CD14-positive monocyte (primary cell): ENCODE measurements around the gene NACC1. TPM values are rescaled to one million over a fixed set of nuclear protein-coding genes. Genes with fewer than 3 reads are reported as not detected.
A peak's percentile ranks its signal among the peaks of the same experiment; 100 is the strongest.
"Not testable (repeated sequence)": the region's sequence is repeated elsewhere in the genome, so short reads cannot be mapped to it uniquely, and the experiment has no call there.

Experiments
- DNase-seq, 3 donors: peaks; one replicate each; pipeline ENCODE4 v3.0.0-alpha.2; 2011 to 2022
- H2AFZ ChIP-seq: 2 replicates; pipeline ENCODE4 v1.6.0; 2012; ENCODE audit warnings: mild to moderate bottlenecking, low read depth, low read length, inconsistent platforms; ENCODE audit not compliant: insufficient read depth, poor library complexity, severe bottlenecking
- H3K27ac ChIP-seq, 2 donors: 1 replicate in 1 of 2; 2 replicates in 1 of 2; pipeline ENCODE4 v1.5.1; 2012 to 2013; ENCODE audit warnings: low read length in 2 of 2, control low read depth in 1 of 2, inconsistent platforms in 1 of 2, low read depth in 1 of 2, mild to moderate bottlenecking in 1 of 2
- H3K27me3 ChIP-seq, 2 donors: one replicate each; pipeline versions ENCODE4 v1.6.0 to v1.6.1; 2011 to 2013; ENCODE audit warnings: low read length in 2 of 2; ENCODE audit not compliant: control insufficient read depth in 2 of 2, insufficient read depth in 2 of 2
- H3K36me3 ChIP-seq, 2 donors: replicated peaks in 1 of 2; 1 replicate in 1 of 2; 2 replicates in 1 of 2; pipeline versions ENCODE4 v1.5.1 to v1.6.1; 2012 to 2013; ENCODE audit warnings: low read length in 2 of 2, control low read depth in 1 of 2, inconsistent platforms in 1 of 2, mild to moderate bottlenecking in 1 of 2; ENCODE audit not compliant: insufficient read depth in 2 of 2, control insufficient read depth in 1 of 2
- H3K4me1 ChIP-seq, 2 donors: 1 replicate in 1 of 2; 2 replicates in 1 of 2; pipeline versions ENCODE4 v1.5.1 to v1.6.1; 2012 to 2013; ENCODE audit warnings: low read length in 2 of 2, control low read depth in 1 of 2, inconsistent platforms in 1 of 2, mild to moderate bottlenecking in 1 of 2, moderate library complexity in 1 of 2; ENCODE audit not compliant: insufficient read depth in 2 of 2, control insufficient read depth in 1 of 2
- H3K4me2 ChIP-seq: replicated peaks from 2 replicates; pipeline ENCODE3; 2012; ENCODE audit warnings: low read length, moderate library complexity, mild to moderate bottlenecking; ENCODE audit not compliant: poor library complexity, severe bottlenecking; ENCODE audit errors: extremely low read depth
- H3K4me3 ChIP-seq, 3 experiments: fragments of 200-600 bp in 1 of 3; sonication (generic) in 1 of 3; replicated peaks in 1 of 3; 1 replicate in 2 of 3; 2 replicates in 1 of 3; pipeline ENCODE4 v1.5.1; 2011 to 2013; ENCODE audit warnings: low read length in 3 of 3, mild to moderate bottlenecking in 3 of 3, control low read depth in 2 of 3, low read depth in 2 of 3, inconsistent platforms in 1 of 3, moderate library complexity in 1 of 3
- H3K79me2 ChIP-seq: 2 replicates; pipeline ENCODE4 v1.6.0; 2012; ENCODE audit warnings: mild to moderate bottlenecking, control low read depth, inconsistent platforms, low read length, moderate library complexity; ENCODE audit not compliant: insufficient read depth
- H3K9ac ChIP-seq: 2 replicates; pipeline ENCODE4 v1.6.0; 2017; ENCODE audit warnings: low read length, mild to moderate bottlenecking; ENCODE audit not compliant: insufficient read depth, poor library complexity, severe bottlenecking
- H3K9me3 ChIP-seq, 2 donors: replicated peaks in 1 of 2; 1 replicate in 1 of 2; 2 replicates in 1 of 2; pipeline versions ENCODE4 v1.5.1 to v1.6.1; 2012 to 2013; ENCODE audit warnings: low read length in 2 of 2, control low read depth in 1 of 2; ENCODE audit not compliant: control insufficient read depth in 1 of 2, insufficient read depth in 1 of 2
- H4K20me1 ChIP-seq: 2 replicates; pipeline ENCODE4 v1.6.0; 2012; ENCODE audit warnings: mild to moderate bottlenecking, low read length, control low read depth, moderate library complexity; ENCODE audit not compliant: insufficient read depth
- H3K27ac Mint-ChIP-seq, 7 donors: one replicate each; pipeline ENCODE4 v1.8.0; 2020; ENCODE audit warnings: mild to moderate bottlenecking in 7 of 7, mixed read lengths in 7 of 7, moderate library complexity in 6 of 7, inconsistent platforms in 2 of 7
- H3K27me3 Mint-ChIP-seq, 3 donors: one replicate each; pipeline ENCODE4 v1.8.0; 2021 to 2022; ENCODE audit warnings: low read depth in 3 of 3, mild to moderate bottlenecking in 3 of 3, mixed read lengths in 3 of 3, moderate library complexity in 3 of 3, inconsistent platforms in 1 of 3
- H3K36me3 Mint-ChIP-seq, 2 donors: one replicate each; pipeline ENCODE4 v1.8.0; 2020; ENCODE audit warnings: mixed read lengths in 2 of 2, inconsistent platforms in 1 of 2, mild to moderate bottlenecking in 1 of 2
- H3K4me1 Mint-ChIP-seq: one replicate; pipeline ENCODE4 v1.8.0; 2020; ENCODE audit warnings: mild to moderate bottlenecking, mixed read lengths
- H3K4me3 Mint-ChIP-seq, 2 donors: one replicate each; pipeline ENCODE4 v1.8.0; 2020; ENCODE audit warnings: mild to moderate bottlenecking in 2 of 2, mixed read lengths in 2 of 2, moderate library complexity in 1 of 2
- H3K9me3 Mint-ChIP-seq, 7 donors: one replicate each; pipeline ENCODE4 v1.8.0; 2020 to 2022; ENCODE audit warnings: mixed read lengths in 7 of 7, mild to moderate bottlenecking in 6 of 7, moderate library complexity in 6 of 7, inconsistent platforms in 2 of 7
- WGBS: methylation state at CpG from one replicate; pipeline ENCODE4 v1.1.5; 2013; ENCODE audit warnings: missing lambda C conversion rate; ENCODE audit not compliant: insufficient coverage; 5-methylcytosine and 5-hydroxymethylcytosine counted together
- intact Hi-C, 2 donors: fragments of 100-400 bp; cut with micrococcal nuclease; formaldehyde crosslinking; loops; one replicate each; pipeline versions ENCODE4 v1.15.0 to v1.15.1; 2023
- polyA plus RNA-seq, 3 donors: library from polyadenylated mRNA; depleted of rRNA in 1 of 3; unstranded in 2 of 3; stranded (reverse) in 1 of 3; fragments of 300-500 nt in 2 of 3; fragments of >200 nt in 1 of 3; fragmentation: Illumina TruSeq in 2 of 3; gene quantifications; 1 replicate in 2 of 3; 2 replicates in 1 of 3; pipeline ENCODE4 v1.2.3, GENCODE V29; 2012 to 2021
- TF ChIP-seq, protein P1 (sequence below): fragments of 200-600 bp; IDR thresholded peaks from one replicate; pipeline ENCODE4 v1.8.0; 2022; ENCODE audit warnings: antibody characterized with exemption, mild to moderate bottlenecking

Gene NACC1
- polyA plus RNA-seq, 3 donors = 1.1 to 20.1 (median 2.2) TPM

DNA sequence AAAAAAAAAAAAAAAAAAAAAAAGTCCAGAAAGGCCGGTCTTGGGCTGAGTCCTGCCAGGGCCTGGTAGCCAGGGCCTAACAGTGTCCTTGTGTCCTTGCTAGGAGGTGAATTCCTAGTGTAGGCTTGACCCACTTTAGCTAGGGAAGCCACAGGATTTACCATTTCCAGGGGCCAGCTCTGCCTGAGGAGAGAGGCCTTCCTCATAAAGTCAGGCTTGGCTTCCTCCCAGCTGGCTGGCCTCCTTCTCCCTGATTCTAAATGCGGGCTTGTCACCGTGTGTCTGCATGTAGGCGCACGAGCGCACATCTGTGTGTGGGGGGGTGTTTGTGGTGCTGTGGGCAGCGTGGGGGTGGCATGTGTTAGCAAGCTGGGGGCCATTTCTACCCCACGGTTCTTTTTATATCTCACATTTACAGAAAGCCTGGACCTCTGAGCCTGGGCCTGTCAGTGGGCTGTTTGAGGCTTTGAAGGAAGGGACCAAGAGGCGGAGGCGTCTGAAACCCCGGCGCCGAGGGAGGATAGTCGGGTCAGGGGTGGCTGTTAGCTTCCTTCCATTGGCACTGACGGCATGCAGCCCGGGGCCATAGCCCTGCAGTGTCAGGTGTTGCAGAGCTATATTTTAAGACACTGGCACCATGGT, 63.8 kb downstream of the NACC1 start:
- Histone ChIP-seq H3K9ac (peak overlapping the region; percentile 15), H3K9me3 (no peaks in the 10 kb centered on the region), H3K79me2 (no peaks in the 10 kb centered on the region), H3K36me3 (no peaks in the 10 kb centered on the region), H4K20me1 (no peaks in the 10 kb centered on the region), H3K4me2 (no peak overlapping the region), H3K4me1 (peaks cover 6 to 8% of the 10 kb centered on the region in 2 donors), H3K27me3 (no peaks in the 10 kb centered on the region), H2AFZ (peak overlapping the region; percentile 77), H3K27ac (peak overlapping the region in 1 of 2 donors; percentile 5), H3K4me3 (no peak overlapping the region)
- Mint-ChIP-seq H3K4me1 (peaks cover 7% of the 10 kb centered on the region), H3K9me3 (peaks cover 0 to 5% (median 0%) of the 10 kb centered on the region in 7 donors), H3K36me3 (no peaks in the 10 kb centered on the region), H3K27ac (peak overlapping the region in 3 of 7 donors; percentile 57 to 70 (median 63)), H3K27me3 (no peaks in the 10 kb centered on the region), H3K4me3 (no peak overlapping the region)
- DNase-seq = peak in 1 of 3 donors; percentile 16
- intact Hi-C loops = no loop called here
- WGBS = 12% methylated on average over 7 of the region's 16 CpGs
- TF ChIP-seq, protein P1, sequence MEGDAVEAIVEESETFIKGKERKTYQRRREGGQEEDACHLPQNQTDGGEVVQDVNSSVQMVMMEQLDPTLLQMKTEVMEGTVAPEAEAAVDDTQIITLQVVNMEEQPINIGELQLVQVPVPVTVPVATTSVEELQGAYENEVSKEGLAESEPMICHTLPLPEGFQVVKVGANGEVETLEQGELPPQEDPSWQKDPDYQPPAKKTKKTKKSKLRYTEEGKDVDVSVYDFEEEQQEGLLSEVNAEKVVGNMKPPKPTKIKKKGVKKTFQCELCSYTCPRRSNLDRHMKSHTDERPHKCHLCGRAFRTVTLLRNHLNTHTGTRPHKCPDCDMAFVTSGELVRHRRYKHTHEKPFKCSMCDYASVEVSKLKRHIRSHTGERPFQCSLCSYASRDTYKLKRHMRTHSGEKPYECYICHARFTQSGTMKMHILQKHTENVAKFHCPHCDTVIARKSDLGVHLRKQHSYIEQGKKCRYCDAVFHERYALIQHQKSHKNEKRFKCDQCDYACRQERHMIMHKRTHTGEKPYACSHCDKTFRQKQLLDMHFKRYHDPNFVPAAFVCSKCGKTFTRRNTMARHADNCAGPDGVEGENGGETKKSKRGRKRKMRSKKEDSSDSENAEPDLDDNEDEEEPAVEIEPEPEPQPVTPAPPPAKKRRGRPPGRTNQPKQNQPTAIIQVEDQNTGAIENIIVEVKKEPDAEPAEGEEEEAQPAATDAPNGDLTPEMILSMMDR = no peak

DNA sequence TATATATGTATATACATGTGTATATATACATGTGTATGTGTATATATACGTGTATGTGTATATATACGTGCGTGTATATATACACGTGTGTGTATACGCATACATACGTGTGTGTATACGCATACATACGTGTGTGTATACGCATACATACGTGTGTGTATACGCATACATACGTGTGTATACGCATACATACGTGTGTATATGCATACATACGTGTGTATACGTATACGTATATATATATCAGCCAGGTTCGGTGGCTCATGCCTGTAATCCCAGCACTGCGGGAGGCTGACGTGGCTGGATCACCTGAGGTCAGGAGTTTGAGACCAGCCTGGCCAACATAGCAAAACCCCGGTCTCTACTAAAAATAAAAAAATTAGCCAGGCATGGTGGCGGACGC, 66.9 kb downstream of the NACC1 start:
- H4K20me1 ChIP-seq, H3K27ac Mint-ChIP-seq, H3K27ac ChIP-seq, H3K27me3 ChIP-seq, H3K9me3 ChIP-seq, H3K36me3 ChIP-seq, H3K27me3 Mint-ChIP-seq, H2AFZ ChIP-seq, H3K4me3 Mint-ChIP-seq, H3K36me3 Mint-ChIP-seq, H3K4me1 Mint-ChIP-seq, H3K9me3 Mint-ChIP-seq, H3K4me2 ChIP-seq, H3K9ac ChIP-seq, intact Hi-C loops, H3K4me1 ChIP-seq, DNase-seq, H3K79me2 ChIP-seq, H3K4me3 ChIP-seq: not testable (repeated sequence)
- 96% methylated on average over 19 of the region's 23 CpGs for WGBS

DNA sequence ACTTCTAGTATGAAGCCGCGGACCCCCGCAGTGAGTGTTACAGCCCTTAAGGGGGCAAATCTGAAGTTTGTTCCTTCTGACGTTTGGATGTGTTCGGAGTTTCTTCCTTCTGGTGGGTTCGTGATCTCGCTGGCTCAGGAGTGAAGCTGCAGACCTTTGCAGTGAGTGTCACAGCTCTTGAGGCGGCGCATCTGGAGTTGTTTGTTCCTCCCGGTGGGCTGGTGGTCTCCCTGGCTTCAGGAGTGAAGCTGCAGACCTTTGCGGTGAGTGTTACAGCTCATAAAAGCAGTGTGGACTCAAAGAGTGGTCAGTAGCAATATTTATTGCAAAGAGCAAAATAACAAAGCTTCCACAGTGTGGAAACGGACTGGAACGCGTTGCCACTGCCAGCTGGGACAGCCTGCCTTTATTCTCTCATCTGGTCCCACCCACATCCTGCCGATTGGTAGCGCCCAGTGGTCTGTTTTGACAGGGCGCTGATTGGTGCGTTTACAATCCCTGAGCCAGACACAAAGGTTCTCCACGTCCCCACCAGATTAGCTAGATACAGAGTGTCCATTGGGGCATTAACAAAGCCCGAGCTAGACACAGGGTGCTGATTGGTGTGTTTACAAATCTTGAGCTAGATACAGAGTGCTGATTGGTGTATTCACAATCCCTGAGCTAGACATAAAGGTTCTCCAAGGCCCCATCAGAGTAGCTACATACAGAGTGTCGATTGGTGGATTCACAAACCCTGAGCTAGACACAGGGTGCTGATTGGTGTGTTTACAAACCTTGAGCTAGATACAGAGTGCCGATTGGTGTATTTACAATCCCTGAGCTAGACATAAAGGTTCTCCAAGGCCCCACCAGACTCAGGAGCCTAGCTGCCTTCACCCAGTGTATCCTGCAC, 67.9 kb downstream of the NACC1 start:
- H3K4me2 ChIP-seq, H3K79me2 ChIP-seq, H3K27me3 Mint-ChIP-seq, H3K36me3 Mint-ChIP-seq, H3K27ac Mint-ChIP-seq, H3K4me3 ChIP-seq, H3K9me3 ChIP-seq, H3K9ac ChIP-seq, H3K27ac ChIP-seq, H3K4me1 ChIP-seq, DNase-seq, H3K4me3 Mint-ChIP-seq, H3K4me1 Mint-ChIP-seq, H3K36me3 ChIP-seq, intact Hi-C loops, H3K9me3 Mint-ChIP-seq, H2AFZ ChIP-seq, H4K20me1 ChIP-seq, H3K27me3 ChIP-seq: not testable (repeated sequence)
- 98% methylated on average over 16 of the region's 22 CpGs for WGBS

DNA sequence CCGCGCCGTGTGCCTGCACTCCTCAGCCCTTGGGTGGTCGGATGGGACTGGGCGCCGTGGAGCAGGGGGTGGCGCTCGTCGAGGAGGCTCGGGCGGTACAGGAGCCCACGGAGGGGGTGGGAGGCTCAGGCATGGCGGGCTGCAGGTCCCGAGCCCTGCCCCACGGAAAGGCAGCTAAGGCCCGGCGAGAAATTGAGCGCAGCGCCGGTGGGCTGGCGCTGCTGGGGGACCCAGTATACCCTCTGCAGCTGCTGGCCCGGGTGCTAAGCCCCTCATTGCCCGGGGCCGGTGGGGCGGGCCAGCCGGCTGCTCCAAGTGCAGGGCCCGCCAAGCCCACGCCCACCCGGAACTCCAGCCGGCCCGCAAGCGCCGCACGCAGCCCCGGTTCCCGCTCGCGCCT, 68.6 kb downstream of the NACC1 start:
- H3K4me3 Mint-ChIP-seq, H3K9ac ChIP-seq, H3K27me3 ChIP-seq, H3K4me2 ChIP-seq, H3K27ac Mint-ChIP-seq, H4K20me1 ChIP-seq, DNase-seq, H3K9me3 ChIP-seq, H3K4me1 Mint-ChIP-seq, H3K4me3 ChIP-seq, H3K79me2 ChIP-seq, H3K27ac ChIP-seq, H3K36me3 Mint-ChIP-seq, H3K9me3 Mint-ChIP-seq, H2AFZ ChIP-seq, intact Hi-C loops, H3K27me3 Mint-ChIP-seq, H3K4me1 ChIP-seq, H3K36me3 ChIP-seq: not testable (repeated sequence)
- 95% methylated on average over 38 of the region's 38 CpGs for WGBS
